ENCODE measurements around the gene TGFA. TPM values are rescaled to one million over a fixed set of nuclear protein-coding genes. Genes with fewer than 3 reads are reported as not detected.

The TGFA gene
- total RNA-seq, 1 donor from 2014 or later, result 89.1 TPM

- TF ChIP-seq CTCF (conservative IDR thresholded peaks at IDR 0.05; ENCODE audit: low read depth, low read length), result no peak
- no peak overlapping the region for H3K4me3 ChIP-seq (ENCODE audit: low read depth, low read length)
- no peak for DNase-seq (ENCODE audit: low read depth)
These were observed 19.3 kb downstream of the TGFA start for GRCh38 chr2:70534183-70534836.

- no peak for TF ChIP-seq CTCF (conservative IDR thresholded peaks at IDR 0.05; ENCODE audit: low read depth, low read length)
- DNase-seq (ENCODE audit: low read depth), result no peak
- no peak overlapping the region for H3K4me3 ChIP-seq (ENCODE audit: low read depth, low read length)
These were observed 21.2 kb downstream of the TGFA start for GRCh38 chr2:70532244-70532935.

- DNase-seq (ENCODE audit: low read depth), result no peak
- no peak for TF ChIP-seq CTCF (conservative IDR thresholded peaks at IDR 0.05; ENCODE audit: low read depth, low read length)
- H3K4me3 ChIP-seq (ENCODE audit: low read depth, low read length), result no peak overlapping the region
These were observed 22.1 kb downstream of the TGFA start for GRCh38 chr2:70531419-70532086.

GRCh38 chr2:70529610-70530009 is 24.0 kb downstream of the TGFA start:
- TF ChIP-seq CTCF (conservative IDR thresholded peaks at IDR 0.05; ENCODE audit: low read depth, low read length), result no peak
- H3K4me3 ChIP-seq (ENCODE audit: low read depth, low read length), result no peak overlapping the region
- no peak for DNase-seq (ENCODE audit: low read depth)

GRCh38 chr2:70528929-70529328 is 24.7 kb downstream of the TGFA start:
- no peak for DNase-seq (ENCODE audit: low read depth)
- no peak for TF ChIP-seq CTCF (conservative IDR thresholded peaks at IDR 0.05; ENCODE audit: low read depth, low read length)
- no peak overlapping the region for H3K4me3 ChIP-seq (ENCODE audit: low read depth, low read length)

GRCh38 chr2:70528276-70528675 is 25.4 kb downstream of the TGFA start:
- TF ChIP-seq CTCF (conservative IDR thresholded peaks at IDR 0.05; ENCODE audit: low read depth, low read length), result no peak
- H3K4me3 ChIP-seq (ENCODE audit: low read depth, low read length), result no peak overlapping the region
- no peak for DNase-seq (ENCODE audit: low read depth)
